A673 (cell line): ENCODE results near the gene ANKS6. TPM values are rescaled to one million over a fixed set of nuclear protein-coding genes. Genes with fewer than 3 reads are reported as not detected.

ENCODE experiments used
- BruUV-seq: library from RNA; stranded (reverse); fragments of 400-500 nt; replicated peaks from 2 replicates; lab custom pipeline; 2021; lab: Mats Ljungman, UMichigan
- CTCF ChIA-PET: fragments of 300-600 bp; sonication (Branson Sonifier 250); formaldehyde crosslinking; loops from one replicate; lab custom pipeline; 2022; ENCODE audit warnings: antibody characterized with exemption; lab: Charles Lee
- POLR2A ChIA-PET: fragments of 300-600 bp; sonication (Branson Sonifier 250); formaldehyde crosslinking; loops from one replicate; lab custom pipeline; 2022; ENCODE audit warnings: antibody characterized with exemption; ENCODE audit not compliant: low non-redundant PET; lab: Charles Lee
- DNase-seq: peaks from one replicate; pipeline ENCODE4 v3.0.0-alpha.2; 2015; ENCODE audit warnings: low spot score
- H3K27ac ChIP-seq: fragments of 200-600 bp; sonication (generic); 2 replicates; pipeline ENCODE4 v1.5.1; 2016; ENCODE audit warnings: mixed run types, low read depth, mild to moderate bottlenecking, mixed read lengths, antibody characterized with exemption, low read length; ENCODE audit not compliant: poor library complexity, severe bottlenecking
- H3K27me3 ChIP-seq: fragments of 200-600 bp; sonication (generic); replicated peaks from 2 replicates; pipeline ENCODE4 v1.6.1; 2017; ENCODE audit warnings: mixed run types, low read depth, mild to moderate bottlenecking, mixed read lengths, antibody characterized with exemption, low read length; ENCODE audit not compliant: insufficient read depth, poor library complexity
- H3K36me3 ChIP-seq: fragments of 200-600 bp; sonication (generic); 2 replicates; pipeline ENCODE4 v1.6.1; 2016; ENCODE audit warnings: mixed run types, mild to moderate bottlenecking, mixed read lengths, antibody characterized with exemption, low read length; ENCODE audit not compliant: insufficient read depth, poor library complexity, severe bottlenecking
- H3K4me1 ChIP-seq: fragments of 200-600 bp; sonication (generic); 2 replicates; pipeline ENCODE4 v1.6.1; 2017; ENCODE audit warnings: mixed run types, mild to moderate bottlenecking, mixed read lengths, antibody characterized with exemption, low read length; ENCODE audit not compliant: insufficient read depth, poor library complexity, severe bottlenecking
- H3K4me3 ChIP-seq: fragments of 200-600 bp; sonication (generic); 2 replicates; pipeline ENCODE4 v1.5.1; 2016; ENCODE audit warnings: low read depth, mixed run types, mild to moderate bottlenecking, mixed read lengths, low read length; ENCODE audit not compliant: poor library complexity, severe bottlenecking
- H3K9me3 ChIP-seq: fragments of 200-600 bp; sonication (generic); 2 replicates; pipeline ENCODE4 v1.6.1; 2016; ENCODE audit warnings: mixed run types, low read depth, mild to moderate bottlenecking, mixed read lengths, antibody characterized with exemption, low read length; ENCODE audit not compliant: poor library complexity, severe bottlenecking
- CTCF ChIP-seq: fragments of 300-800, 200-600 bp; sonication (generic); conservative IDR thresholded peaks from 2 replicates; pipeline ENCODE4 v1.5.1; 2017; ENCODE audit warnings: low read depth, mild to moderate bottlenecking, antibody characterized with exemption, low read length, moderate library complexity, mixed read lengths
- EZH2 ChIP-seq: fragments of 200-600 bp; sonication (generic); IDR thresholded peaks from 2 replicates; pipeline ENCODE4 v1.6.1; 2017; ENCODE audit warnings: borderline replicate concordance, low read depth, mild to moderate bottlenecking, mixed read lengths, antibody characterized with exemption, low read length; ENCODE audit not compliant: poor library complexity, severe bottlenecking
- intact Hi-C: fragments of 100-400 bp; cut with micrococcal nuclease; formaldehyde crosslinking; loops from one replicate; pipeline ENCODE4 v1.10.0; 2022; ENCODE audit not compliant: unreplicated experiment
- total RNA-seq: library from RNA; stranded (reverse); gene quantifications from 2 replicates; pipeline ENCODE4 v1.2.3, GENCODE V29; 2021

ANKS6 gene
- total RNA-seq, 1 experiment from 2014 or later = 14.4 TPM

GRCh38 chr9:98825414-98825813 lies 29.1 kb upstream of the ANKS6 start:
- H3K27me3 ChIP-seq = no peaks in the 10 kb centered on the region
- H3K36me3 ChIP-seq = no peaks in the 10 kb centered on the region
- intact Hi-C loops = no loop called here
- no peak overlapping the region for H3K27ac ChIP-seq
- ChIA-PET POLR2A (no interaction called here), CTCF (no interaction called here)
- H3K4me1 ChIP-seq = no peaks in the 10 kb centered on the region
- BruUV-seq = no TSS peak
- DNase-seq = no peak
- no peaks in the 10 kb centered on the region for H3K9me3 ChIP-seq
- TF ChIP-seq CTCF = no peak
- no peak for TF ChIP-seq EZH2
- no peak overlapping the region for H3K4me3 ChIP-seq

- BruUV-seq = no TSS peak
- no peak overlapping the region for H3K27ac ChIP-seq
- no peak for DNase-seq
- no peaks in the 10 kb centered on the region for H3K27me3 ChIP-seq
- TF ChIP-seq EZH2 = no peak
- TF ChIP-seq CTCF = no peak
- H3K4me3 ChIP-seq = no peak overlapping the region
- no peaks in the 10 kb centered on the region for H3K9me3 ChIP-seq
- intact Hi-C loops = no loop called here
- ChIA-PET POLR2A (no interaction called here), CTCF (interaction anchor here (0.6 kb wide), 1 partner anchor 24 kb away, joined by 4 read pairs; no protein-coding TSS in a partner anchor)
- H3K4me1 ChIP-seq = no peaks in the 10 kb centered on the region
- H3K36me3 ChIP-seq = no peaks in the 10 kb centered on the region
These were observed 27.4 kb upstream of the ANKS6 start for GRCh38 chr9:98823666-98824334.

- no peak overlapping the region for H3K27ac ChIP-seq
- no peak for DNase-seq
- H3K9me3 ChIP-seq = no peaks in the 10 kb centered on the region
- H3K4me3 ChIP-seq = no peak overlapping the region
- no TSS peak for BruUV-seq
- intact Hi-C loops = no loop called here
- no peaks in the 10 kb centered on the region for H3K4me1 ChIP-seq
- TF ChIP-seq EZH2 (no peak), CTCF (no peak)
- ChIA-PET POLR2A (no interaction called here), CTCF (no interaction called here)
- no peaks in the 10 kb centered on the region for H3K27me3 ChIP-seq
- H3K36me3 ChIP-seq = no peaks in the 10 kb centered on the region
These were observed 26.3 kb upstream of the ANKS6 start for GRCh38 chr9:98822661-98823060.
